Type B pancreatic cell (in vitro differentiated cells): ENCODE results near the gene SIK2. TPM values are rescaled to one million over a fixed set of nuclear protein-coding genes. Genes with fewer than 3 reads are reported as not detected.
"Not testable (repeated sequence)": the region's sequence is repeated elsewhere in the genome, so short reads cannot be mapped to it uniquely, and the experiment has no call there.

Experiments
- DNase-seq: peaks from one replicate; pipeline ENCODE4 v3.0.0; 2021; ENCODE audit warnings: mixed read lengths; ENCODE audit not compliant: unreplicated experiment; ENCODE audit errors: extremely low spot score
- H3K27ac Mint-ChIP-seq: 2 replicates; pipeline ENCODE4 v1.8.0; 2021; ENCODE audit warnings: mild to moderate bottlenecking, mixed read lengths
- H3K27me3 Mint-ChIP-seq: 2 replicates; pipeline ENCODE4 v1.8.0; 2021; ENCODE audit warnings: mixed read lengths
- H3K36me3 Mint-ChIP-seq: 2 replicates; pipeline ENCODE4 v1.8.0; 2021; ENCODE audit warnings: mixed read lengths
- H3K4me1 Mint-ChIP-seq: one replicate; pipeline ENCODE4 v1.8.0; 2021; ENCODE audit warnings: mixed read lengths; ENCODE audit not compliant: unreplicated experiment
- H3K4me3 Mint-ChIP-seq: 2 replicates; pipeline ENCODE4 v1.8.0; 2021; ENCODE audit warnings: mild to moderate bottlenecking, mixed read lengths
- H3K9me3 Mint-ChIP-seq: 2 replicates; pipeline ENCODE4 v1.8.0; 2021; ENCODE audit warnings: mixed read lengths
- CTCF ChIP-seq: fragments of 200-600 bp; sonication (generic); conservative IDR thresholded peaks from 2 replicates; pipeline ENCODE4 v1.5.0; 2021; ENCODE audit warnings: antibody characterized with exemption, mild to moderate bottlenecking
- total RNA-seq: library from RNA; stranded (reverse); gene quantifications from 2 replicates; pipeline ENCODE4 v1.2.1, GENCODE V29; 2021; ENCODE audit warnings: low replicate concordance

Gene SIK2
- total RNA-seq, 1 donor from 2014 or later = 28.0 TPM

- Mint-ChIP-seq H3K36me3 (peaks cover 5% of the 10 kb centered on the region), H3K27ac (no peak overlapping the region), H3K4me1 (peaks cover 12% of the 10 kb centered on the region), H3K27me3 (no peaks in the 10 kb centered on the region), H3K9me3 (no peaks in the 10 kb centered on the region), H3K4me3 (no peak overlapping the region)
- no peak for DNase-seq
- no peak for TF ChIP-seq CTCF
These were observed 53.7 kb downstream of the SIK2 start for GRCh38 chr11:111655924-111656323.

- H3K4me3 Mint-ChIP-seq, H3K27ac Mint-ChIP-seq, DNase-seq, H3K27me3 Mint-ChIP-seq, H3K4me1 Mint-ChIP-seq, H3K9me3 Mint-ChIP-seq: not testable (repeated sequence)
- H3K36me3 Mint-ChIP-seq = peaks cover 13% of the 10 kb centered on the region
These were observed 55.7 kb downstream of the SIK2 start for GRCh38 chr11:111657905-111658304.

- H3K4me3 Mint-ChIP-seq, H3K27me3 Mint-ChIP-seq, H3K9me3 Mint-ChIP-seq, DNase-seq, H3K27ac Mint-ChIP-seq, H3K36me3 Mint-ChIP-seq: not testable (repeated sequence)
- peaks cover 12% of the 10 kb centered on the region for H3K4me1 Mint-ChIP-seq
These were observed 56.2 kb downstream of the SIK2 start for GRCh38 chr11:111658493-111658892.

- no peak for TF ChIP-seq CTCF
- no peak overlapping the region for H3K27ac Mint-ChIP-seq
These were observed 57.2 kb downstream of the SIK2 start for GRCh38 chr11:111659201-111660115.

GRCh38 chr11:111660822-111661221 is 58.6 kb downstream of the SIK2 start:
- Mint-ChIP-seq H3K4me1 (peaks cover 21% of the 10 kb centered on the region), H3K36me3 (peaks cover 15% of the 10 kb centered on the region), H3K4me3 (no peak overlapping the region), H3K27me3 (no peaks in the 10 kb centered on the region), H3K27ac (no peak overlapping the region), H3K9me3 (no peaks in the 10 kb centered on the region)
- no peak for DNase-seq
- no peak for TF ChIP-seq CTCF

More at GRCh38 chr11:111659201-111660115, 57.2 kb downstream of the SIK2 start:
- H3K4me3 Mint-ChIP-seq = no peak overlapping the region
- no peaks in the 10 kb centered on the region for H3K9me3 Mint-ChIP-seq
- no peak for DNase-seq
- peaks cover 17% of the 10 kb centered on the region for H3K4me1 Mint-ChIP-seq
- H3K27me3 Mint-ChIP-seq = no peaks in the 10 kb centered on the region
- peaks cover 9% of the 10 kb centered on the region for H3K36me3 Mint-ChIP-seq

GRCh38 chr11:111663820-111664219 is 61.6 kb downstream of the SIK2 start:
- TF ChIP-seq CTCF = no peak
- no peaks in the 10 kb centered on the region for H3K9me3 Mint-ChIP-seq
- DNase-seq = no peak
- peaks cover 18% of the 10 kb centered on the region for H3K36me3 Mint-ChIP-seq
- H3K4me3 Mint-ChIP-seq = no peak overlapping the region
- no peaks in the 10 kb centered on the region for H3K27me3 Mint-ChIP-seq
- no peak overlapping the region for H3K27ac Mint-ChIP-seq
- peaks cover 17% of the 10 kb centered on the region for H3K4me1 Mint-ChIP-seq
